B cell (primary cell): ENCODE results near the gene C1orf35. TPM values are rescaled to one million over a fixed set of nuclear protein-coding genes. Genes with fewer than 3 reads are reported as not detected.

Experiments
- ATAC-seq: fragments of 200-7000 bp; cut with Tn5 transposase; one replicate; pipeline ENCODE4 v1.10.0; 2021; ENCODE audit warnings: low read depth, mild to moderate bottlenecking, moderate number of reproducible peaks, moderate library complexity
- CTCF ChIA-PET: fragments of 350-600 bp; sonication (Branson Sonifier 250); formaldehyde crosslinking; loops from one replicate; lab custom pipeline; 2021; ENCODE audit warnings: antibody characterized with exemption, inconsistent platforms; lab: Charles Lee
- POLR2A ChIA-PET: fragments of 350-600 bp; sonication (Branson Sonifier 250); formaldehyde crosslinking; loops from one replicate; lab custom pipeline; 2021; ENCODE audit warnings: antibody characterized with exemption; lab: Charles Lee
- DNase-seq: peaks from one replicate; pipeline ENCODE4 v3.0.0; 2013
- H2AFZ ChIP-seq: 2 replicates; pipeline ENCODE4 v1.6.1; 2012; ENCODE audit warnings: mild to moderate bottlenecking, low read depth, low read length; ENCODE audit not compliant: insufficient read depth, poor library complexity, severe bottlenecking
- H3K27ac ChIP-seq, 2 donors: 1 replicate in 1 of 2; 2 replicates in 1 of 2; pipeline ENCODE4 v1.5.1; 2012 to 2013; ENCODE audit warnings: low read length in 2 of 2, mild to moderate bottlenecking in 2 of 2, moderate library complexity in 1 of 2
- H3K27me3 ChIP-seq, 4 experiments: fragments of 200-600 bp in 1 of 4; sonication (generic) in 1 of 4; replicated peaks in 1 of 4; 1 replicate in 2 of 4; 2 replicates in 2 of 4; pipeline versions ENCODE4 v1.6.1 to v1.7.0; 2013 to 2016; ENCODE audit warnings: low read length in 3 of 4, mild to moderate bottlenecking in 2 of 4, mixed read lengths in 1 of 4, moderate library complexity in 1 of 4; ENCODE audit not compliant: insufficient read depth in 4 of 4, control insufficient read depth in 3 of 4; ENCODE audit errors: control extremely low read depth in 1 of 4
- H3K36me3 ChIP-seq, 2 experiments: replicated peaks in 1 of 2; 1 replicate in 1 of 2; 2 replicates in 1 of 2; pipeline versions ENCODE4 v1.6.1 to v1.7.1; 2013; ENCODE audit warnings: low read length in 1 of 2; ENCODE audit not compliant: insufficient read depth in 2 of 2, control insufficient read depth in 1 of 2; ENCODE audit errors: control extremely low read depth in 1 of 2, extremely low read depth in 1 of 2
- H3K4me1 ChIP-seq, 2 donors: fragments of 200-600 bp in 1 of 2; sonication (generic) in 1 of 2; 1 replicate in 1 of 2; 2 replicates in 1 of 2; pipeline versions ENCODE4 v1.5.1 to v1.6.1; 2013 to 2017; ENCODE audit warnings: low read length in 2 of 2; ENCODE audit not compliant: control insufficient read depth in 2 of 2, insufficient read depth in 2 of 2
- H3K4me2 ChIP-seq: replicated peaks from 2 replicates; pipeline ENCODE3; 2012; ENCODE audit warnings: mild to moderate bottlenecking, low read depth, low read length; ENCODE audit not compliant: poor library complexity, severe bottlenecking
- H3K4me3 ChIP-seq, 5 experiments: fragments of 200-600 bp in 1 of 5; sonication (generic) in 1 of 5; 1 replicate in 3 of 5; 2 replicates in 2 of 5; pipeline versions ENCODE4 v1.5.1 to v1.7.0; 2011 to 2016; ENCODE audit warnings: low read length in 4 of 5, mild to moderate bottlenecking in 4 of 5, low read depth in 2 of 5, control low read depth in 1 of 5, moderate library complexity in 1 of 5; ENCODE audit not compliant: insufficient read depth in 1 of 5; ENCODE audit errors: control extremely low read depth in 1 of 5, extremely low read depth in 1 of 5
- H3K79me2 ChIP-seq: fragments of 200-600 bp; sonication (generic); one replicate; pipeline ENCODE4 v1.6.0; 2016; ENCODE audit warnings: low read length; ENCODE audit not compliant: control insufficient read depth, insufficient read depth
- H3K9ac ChIP-seq: fragments of 200-600 bp; sonication (generic); 2 replicates; pipeline ENCODE4 v1.6.1; 2017; ENCODE audit warnings: mild to moderate bottlenecking, low read length, moderate library complexity
- H3K9me3 ChIP-seq, 3 donors: one replicate each; pipeline versions ENCODE4 v1.6.1 to v1.7.1; 2013; ENCODE audit warnings: low read length in 2 of 3; ENCODE audit not compliant: control insufficient read depth in 2 of 3, insufficient read depth in 1 of 3; ENCODE audit errors: control extremely low read depth in 1 of 3
- H4K20me1 ChIP-seq: 2 replicates; pipeline ENCODE4 v1.6.0; 2012; ENCODE audit warnings: mild to moderate bottlenecking, low read length; ENCODE audit not compliant: insufficient read depth, control insufficient read depth, poor library complexity, severe bottlenecking
- H3K27ac Mint-ChIP-seq: one replicate; pipeline ENCODE4 v1.8.0; 2021; ENCODE audit warnings: mixed read lengths
- H3K27me3 Mint-ChIP-seq: one replicate; pipeline ENCODE4 v1.8.0; 2021; ENCODE audit warnings: mixed read lengths
- H3K4me1 Mint-ChIP-seq: one replicate; pipeline ENCODE4 v1.8.0; 2021; ENCODE audit warnings: mixed read lengths
- H3K4me3 Mint-ChIP-seq: one replicate; pipeline ENCODE4 v1.8.0; 2021; ENCODE audit warnings: mixed read lengths
- H3K9me3 Mint-ChIP-seq: one replicate; pipeline ENCODE4 v1.8.0; 2022; ENCODE audit warnings: mixed read lengths; ENCODE audit not compliant: insufficient read depth
- CTCF ChIP-seq: fragments of 200-600 bp; IDR thresholded peaks from one replicate; pipeline ENCODE4 v1.8.0; 2022; ENCODE audit warnings: antibody characterized with exemption, mild to moderate bottlenecking
- EZH2 ChIP-seq: IDR thresholded peaks from 2 replicates; pipeline ENCODE4 v1.6.1; 2012; ENCODE audit warnings: borderline replicate concordance, low read depth, mild to moderate bottlenecking, moderate library complexity, low read length; ENCODE audit not compliant: insufficient read depth, poor library complexity, severe bottlenecking
- WGBS: methylation state at CpG from one replicate; pipeline ENCODE4 v1.1.5; 2013; ENCODE audit warnings: missing lambda C conversion rate; ENCODE audit not compliant: insufficient coverage; 5-methylcytosine and 5-hydroxymethylcytosine counted together
- intact Hi-C: fragments of 100-400 bp; cut with micrococcal nuclease; formaldehyde crosslinking; loops from one replicate; pipeline ENCODE4 v1.10.0; 2022
- polyA plus RNA-seq: library from polyadenylated mRNA; depleted of rRNA; stranded (reverse); fragments of >200 nt; gene quantifications from 2 replicates; pipeline ENCODE4 v1.2.3, GENCODE V29; 2012
- total RNA-seq, 2 donors: library from RNA; stranded (reverse); fragments of 120-200 nt in 1 of 2; gene quantifications; 1 replicate in 1 of 2; 2 replicates in 1 of 2; pipeline versions ENCODE4 v1.2.3 to v1.2.4, GENCODE V29; 2013 to 2022

The C1orf35 gene
- total and polyA plus RNA-seq, 2 donors (not counting 1 experiment from before 2014, with no cell fraction given) = 24.1 to 41.0 TPM

- peaks cover 25% of the 10 kb centered on the region for H3K4me1 Mint-ChIP-seq
These were observed 1.5 kb downstream of the C1orf35 start for GRCh38 chr1:228101614-228101993.

More at GRCh38 chr1:228101614-228101993, 1.5 kb downstream of the C1orf35 start:
- peaks cover 0 to 2% (median 0%) of the 10 kb centered on the region in 3 donors for H3K9me3 ChIP-seq
- intact Hi-C loops = loop anchor here (10.0 kb wide), 2 partner anchors 173 to 1403 kb away; partner anchors contain the start of gene NUP133
- CTCF ChIA-PET = interaction anchor here (0.9 to 1.5 kb wide), 3 partner anchors 9 to 36 kb away, joined by 3 read pairs; no protein-coding TSS in a partner anchor
- H2AFZ ChIP-seq = peak overlapping the region; percentile 99
- peak overlapping the region; percentile 87 for H3K27ac Mint-ChIP-seq
- peak overlapping the region; percentile 80 for H3K4me3 Mint-ChIP-seq
- peak overlapping the region; percentile 91 for H3K4me2 ChIP-seq
- POLR2A ChIA-PET = interaction anchor here (0.8 kb wide), 1 partner anchor 19 kb away, joined by 3 read pairs; the partner anchor contains the start of gene ARF1
- peak overlapping the region; percentile 25 to 62 for H3K27ac ChIP-seq
- H3K36me3 ChIP-seq = peaks cover 1 to 48% of the 10 kb centered on the region in 2 experiments
- H3K79me2 ChIP-seq = peaks cover 22% of the 10 kb centered on the region
- peaks cover 55% of the 10 kb centered on the region for H4K20me1 ChIP-seq
- H3K9me3 Mint-ChIP-seq = no peaks in the 10 kb centered on the region
- no peaks in the 10 kb centered on the region for H3K27me3 Mint-ChIP-seq
- 56% methylated on average over 11 of the region's 15 CpGs for WGBS
- peaks cover 17 to 24% of the 10 kb centered on the region in 2 donors for H3K4me1 ChIP-seq
- H3K4me3 ChIP-seq = peak overlapping the region in 3 of 5 experiments; percentile 81 to 95 (median 89)
- no peak for TF ChIP-seq CTCF
- TF ChIP-seq EZH2 = no peak
- H3K27me3 ChIP-seq = no peaks in the 10 kb centered on the region
- peak overlapping the region; percentile 96 for H3K9ac ChIP-seq
- peak; percentile 43 for DNase-seq
- no peak for ATAC-seq
